ENCODE data around the gene XRCC5.

DNA sequence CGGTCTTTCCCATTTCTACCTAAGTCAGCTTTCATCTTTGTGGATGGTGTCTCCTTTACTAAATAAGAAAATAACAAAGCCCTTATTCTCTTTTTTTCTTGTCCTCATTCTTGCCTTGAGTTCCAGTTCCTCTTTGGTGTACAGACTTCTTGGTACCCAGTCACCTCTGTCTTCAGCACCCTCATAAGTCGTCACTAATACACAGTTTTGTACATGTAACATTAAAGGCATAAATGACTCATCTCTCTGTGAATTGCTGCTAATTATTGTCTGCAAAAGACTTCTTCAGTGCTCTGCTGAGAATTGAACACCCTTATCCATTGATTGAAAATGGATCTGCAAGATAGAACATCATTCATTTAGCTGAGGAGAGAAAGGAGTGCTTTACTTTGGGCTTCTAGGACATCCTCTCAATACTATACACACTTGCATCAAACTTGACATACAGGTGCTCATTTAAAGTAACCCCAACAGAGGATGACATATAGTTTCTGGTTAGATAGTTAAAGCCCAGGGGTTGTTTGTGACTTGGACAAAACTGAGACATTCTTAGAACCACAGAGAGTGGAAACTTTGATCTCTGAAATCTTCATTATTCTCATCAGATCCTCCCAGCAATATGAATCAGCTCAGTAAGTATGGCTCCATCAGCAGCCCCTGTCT lies 97.0 kb downstream of the XRCC5 start:
- TF ChIP-seq YY1 (IDR thresholded peaks at IDR 0.05; ENCODE audit: insufficient read depth, insufficient read length) (no peak), SUZ12 (IDR thresholded peaks at IDR 0.05; ENCODE audit: extremely low read depth, insufficient read depth, insufficient read length) (no peak), ZNF274 (IDR thresholded peaks at IDR 0.05; ENCODE audit: low read depth, low read length) (no peak)
